ENCODE measurements around the gene ACIN1.

Gene ACIN1

GRCh38 chr14:23033251-23033727 lies 61.6 kb downstream of the ACIN1 start:
- Histone ChIP-seq H3K4me1 (ENCODE audit: control insufficient read depth, low read depth, low read length) (peaks cover 2% of the 10 kb centered on the region), H4K5ac (ENCODE audit: low read length) (no peak overlapping the region), H3K23ac (ENCODE audit: low read length) (no peak overlapping the region), H3K4ac (ENCODE audit: low read depth, low read length) (no peak overlapping the region), H3K18ac (ENCODE audit: low read length) (no peak overlapping the region), H3K27ac (ENCODE audit: low read depth, low read length) (no peak overlapping the region), H3K4me3 (ENCODE audit: low read length) (no peak overlapping the region), H3K79me2 (ENCODE audit: control insufficient read depth, insufficient read depth, low read length) (peaks cover 26% of the 10 kb centered on the region), H2AK5ac (ENCODE audit: low read length) (no peak overlapping the region), H3K56ac (ENCODE audit: low read length) (peak overlapping the region; percentile 98), H3K27me3 (ENCODE audit: insufficient read depth, low read length, poor library complexity) (no peaks in the 10 kb centered on the region), H2BK120ac (ENCODE audit: low read depth, low read length) (no peak overlapping the region), H3K4me2 (ENCODE audit: low read length) (peak overlapping the region; percentile 96), H2BK15ac (replicated peaks; ENCODE audit: low read depth) (no peak overlapping the region), H4K8ac (ENCODE audit: low read depth, low read length) (no peak overlapping the region), H3K79me1 (ENCODE audit: low read length) (peaks cover 14% of the 10 kb centered on the region), H2BK5ac (ENCODE audit: low read length) (no peak overlapping the region), H3K9ac (ENCODE audit: low read length) (peak overlapping the region; percentile 99), H3K36me3 (ENCODE audit: control insufficient read depth, insufficient read depth, low read length) (peaks cover 10% of the 10 kb centered on the region)
- DNase-seq = no peak
- no CpG with 5 or more reads among the region's 10 CpGs for WGBS (ENCODE audit: extremely low coverage, insufficient coverage, low lambda C conversion rate)

DNA sequence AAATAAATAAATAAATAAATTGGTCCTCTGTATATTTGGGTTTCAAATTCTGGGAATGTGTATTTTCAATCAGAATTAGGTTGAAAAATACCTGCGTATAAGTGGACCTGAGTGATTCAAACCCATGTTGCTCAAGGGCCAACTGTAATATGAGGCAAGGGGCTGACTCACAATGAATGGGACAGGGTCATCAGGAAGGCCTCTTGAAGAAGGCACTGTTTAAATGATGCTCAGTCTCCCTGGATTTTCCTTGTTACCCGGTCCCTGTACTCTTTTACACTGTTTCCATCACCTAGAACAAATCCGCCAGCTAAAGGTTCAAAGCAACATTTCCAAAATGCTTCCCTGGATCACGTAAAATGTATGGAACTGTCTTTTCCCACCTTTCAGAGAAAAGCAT lies 64.0 kb downstream of the ACIN1 start:
- Histone ChIP-seq H3K4ac (ENCODE audit: low read depth, low read length) (no peak overlapping the region), H3K79me2 (ENCODE audit: control insufficient read depth, insufficient read depth, low read length) (peaks cover 28% of the 10 kb centered on the region), H3K18ac (ENCODE audit: low read length) (no peak overlapping the region), H2BK120ac (ENCODE audit: low read depth, low read length) (no peak overlapping the region), H4K5ac (ENCODE audit: low read length) (no peak overlapping the region), H3K27me3 (ENCODE audit: insufficient read depth, low read length, poor library complexity) (no peaks in the 10 kb centered on the region), H3K4me2 (ENCODE audit: low read length) (no peak overlapping the region), H3K79me1 (ENCODE audit: low read length) (peaks cover 14% of the 10 kb centered on the region), H2BK5ac (ENCODE audit: low read length) (no peak overlapping the region), H4K8ac (ENCODE audit: low read depth, low read length) (no peak overlapping the region), H3K4me1 (ENCODE audit: control insufficient read depth, low read depth, low read length) (peaks cover 4% of the 10 kb centered on the region), H3K27ac (ENCODE audit: low read depth, low read length) (no peak overlapping the region), H3K9ac (ENCODE audit: low read length) (no peak overlapping the region), H3K23ac (ENCODE audit: low read length) (no peak overlapping the region), H3K36me3 (ENCODE audit: control insufficient read depth, insufficient read depth, low read length) (peaks cover 11% of the 10 kb centered on the region), H2BK15ac (replicated peaks; ENCODE audit: low read depth) (no peak overlapping the region), H3K4me3 (ENCODE audit: low read length) (no peak overlapping the region), H2AK5ac (ENCODE audit: low read length) (no peak overlapping the region), H3K56ac (ENCODE audit: low read length) (no peak overlapping the region)
- no peak for DNase-seq
- no CpG with 5 or more reads among the region's 4 CpGs for WGBS (ENCODE audit: extremely low coverage, insufficient coverage, low lambda C conversion rate)

- H3K4ac ChIP-seq (ENCODE audit: low read depth, low read length) = no peak overlapping the region
- H4K5ac ChIP-seq (ENCODE audit: low read length) = no peak overlapping the region
- H3K4me1 ChIP-seq (ENCODE audit: control insufficient read depth, low read depth, low read length) = peaks cover 15% of the 10 kb centered on the region
- peaks cover 12% of the 10 kb centered on the region for H3K36me3 ChIP-seq (ENCODE audit: control insufficient read depth, insufficient read depth, low read length)
- H2BK5ac ChIP-seq (ENCODE audit: low read length) = no peak overlapping the region
- H2BK15ac ChIP-seq (replicated peaks; ENCODE audit: low read depth) = no peak overlapping the region
- H2AK5ac ChIP-seq (ENCODE audit: low read length) = no peak overlapping the region
- no peak overlapping the region for H3K23ac ChIP-seq (ENCODE audit: low read length)
- H3K9ac ChIP-seq (ENCODE audit: low read length) = no peak overlapping the region
- no peak overlapping the region for H2BK120ac ChIP-seq (ENCODE audit: low read depth, low read length)
- no peak overlapping the region for H3K4me3 ChIP-seq (ENCODE audit: low read length)
- H4K8ac ChIP-seq (ENCODE audit: low read depth, low read length) = no peak overlapping the region
- peaks cover 20% of the 10 kb centered on the region for H3K79me2 ChIP-seq (ENCODE audit: control insufficient read depth, insufficient read depth, low read length)
- H3K4me2 ChIP-seq (ENCODE audit: low read length) = no peak overlapping the region
- H3K56ac ChIP-seq (ENCODE audit: low read length) = no peak overlapping the region
- WGBS (ENCODE audit: extremely low coverage, insufficient coverage, low lambda C conversion rate) = no CpG with 5 or more reads among the region's 2 CpGs
- no peak overlapping the region for H3K27ac ChIP-seq (ENCODE audit: low read depth, low read length)
- peaks cover 15% of the 10 kb centered on the region for H3K79me1 ChIP-seq (ENCODE audit: low read length)
- no peaks in the 10 kb centered on the region for H3K27me3 ChIP-seq (ENCODE audit: insufficient read depth, low read length, poor library complexity)
- DNase-seq = no peak
- H3K18ac ChIP-seq (ENCODE audit: low read length) = no peak overlapping the region
Measured at GRCh38 chr14:23028799-23029198, 66.1 kb downstream of the ACIN1 start.

GRCh38 chr14:23025151-23025814 lies 69.7 kb downstream of the ACIN1 start:
- Histone ChIP-seq H3K56ac (ENCODE audit: low read length) (peak overlapping the region; percentile 34), H3K79me1 (ENCODE audit: low read length) (peaks cover 5% of the 10 kb centered on the region), H3K27me3 (ENCODE audit: insufficient read depth, low read length, poor library complexity) (no peaks in the 10 kb centered on the region), H3K9ac (ENCODE audit: low read length) (no peak overlapping the region), H4K5ac (ENCODE audit: low read length) (no peak overlapping the region), H3K4me3 (ENCODE audit: low read length) (no peak overlapping the region), H2BK120ac (ENCODE audit: low read depth, low read length) (no peak overlapping the region), H3K79me2 (ENCODE audit: control insufficient read depth, insufficient read depth, low read length) (peaks cover 9% of the 10 kb centered on the region), H3K23ac (ENCODE audit: low read length) (no peak overlapping the region), H4K8ac (ENCODE audit: low read depth, low read length) (no peak overlapping the region), H3K36me3 (ENCODE audit: control insufficient read depth, insufficient read depth, low read length) (peaks cover 7% of the 10 kb centered on the region), H2BK5ac (ENCODE audit: low read length) (no peak overlapping the region), H3K18ac (ENCODE audit: low read length) (no peak overlapping the region), H2BK15ac (replicated peaks; ENCODE audit: low read depth) (no peak overlapping the region), H3K4me1 (ENCODE audit: control insufficient read depth, low read depth, low read length) (peaks cover 32% of the 10 kb centered on the region), H3K4ac (ENCODE audit: low read depth, low read length) (no peak overlapping the region), H3K27ac (ENCODE audit: low read depth, low read length) (peak overlapping the region; percentile 10), H2AK5ac (ENCODE audit: low read length) (no peak overlapping the region), H3K4me2 (ENCODE audit: low read length) (no peak overlapping the region)
- no CpG with 5 or more reads among the region's 4 CpGs for WGBS (ENCODE audit: extremely low coverage, insufficient coverage, low lambda C conversion rate)
- DNase-seq = peak; percentile 59

- H3K4me1 ChIP-seq (ENCODE audit: control insufficient read depth, low read depth, low read length) = peaks cover 32% of the 10 kb centered on the region
- H3K4ac ChIP-seq (ENCODE audit: low read depth, low read length) = no peak overlapping the region
- H3K18ac ChIP-seq (ENCODE audit: low read length) = no peak overlapping the region
- no peak overlapping the region for H3K4me2 ChIP-seq (ENCODE audit: low read length)
- H3K4me3 ChIP-seq (ENCODE audit: low read length) = no peak overlapping the region
- H4K5ac ChIP-seq (ENCODE audit: low read length) = no peak overlapping the region
- H3K79me2 ChIP-seq (ENCODE audit: control insufficient read depth, insufficient read depth, low read length) = peaks cover 9% of the 10 kb centered on the region
- H3K36me3 ChIP-seq (ENCODE audit: control insufficient read depth, insufficient read depth, low read length) = peaks cover 7% of the 10 kb centered on the region
- peak overlapping the region; percentile 10 for H3K27ac ChIP-seq (ENCODE audit: low read depth, low read length)
- H4K8ac ChIP-seq (ENCODE audit: low read depth, low read length) = no peak overlapping the region
- H3K27me3 ChIP-seq (ENCODE audit: insufficient read depth, low read length, poor library complexity) = no peaks in the 10 kb centered on the region
- no peak for DNase-seq
- H3K9ac ChIP-seq (ENCODE audit: low read length) = no peak overlapping the region
- no peak overlapping the region for H2BK5ac ChIP-seq (ENCODE audit: low read length)
- no peak overlapping the region for H2AK5ac ChIP-seq (ENCODE audit: low read length)
- no peak overlapping the region for H2BK120ac ChIP-seq (ENCODE audit: low read depth, low read length)
- WGBS (ENCODE audit: extremely low coverage, insufficient coverage, low lambda C conversion rate) = no CpG with 5 or more reads among the region's 7 CpGs
- H3K79me1 ChIP-seq (ENCODE audit: low read length) = peaks cover 5% of the 10 kb centered on the region
- H2BK15ac ChIP-seq (replicated peaks; ENCODE audit: low read depth) = no peak overlapping the region
- peak overlapping the region; percentile 38 for H3K56ac ChIP-seq (ENCODE audit: low read length)
- no peak overlapping the region for H3K23ac ChIP-seq (ENCODE audit: low read length)
Measured at GRCh38 chr14:23024612-23025075, 70.3 kb downstream of the ACIN1 start.

- Histone ChIP-seq H3K4me2 (ENCODE audit: low read length) (no peak overlapping the region), H3K56ac (ENCODE audit: low read length) (peak overlapping the region; percentile 56), H3K27me3 (ENCODE audit: insufficient read depth, low read length, poor library complexity) (no peaks in the 10 kb centered on the region), H3K23ac (ENCODE audit: low read length) (no peak overlapping the region), H2AK5ac (ENCODE audit: low read length) (peak overlapping the region; percentile 90), H3K79me2 (ENCODE audit: control insufficient read depth, insufficient read depth, low read length) (peaks cover 5% of the 10 kb centered on the region), H3K9ac (ENCODE audit: low read length) (no peak overlapping the region), H3K79me1 (ENCODE audit: low read length) (peaks cover 5% of the 10 kb centered on the region), H4K5ac (ENCODE audit: low read length) (peak overlapping the region; percentile 59), H4K8ac (ENCODE audit: low read depth, low read length) (no peak overlapping the region), H3K27ac (ENCODE audit: low read depth, low read length) (peak overlapping the region; percentile 62), H2BK120ac (ENCODE audit: low read depth, low read length) (no peak overlapping the region), H2BK15ac (replicated peaks; ENCODE audit: low read depth) (no peak overlapping the region), H3K4me1 (ENCODE audit: control insufficient read depth, low read depth, low read length) (peaks cover 32% of the 10 kb centered on the region), H3K18ac (ENCODE audit: low read length) (no peak overlapping the region), H3K4ac (ENCODE audit: low read depth, low read length) (no peak overlapping the region), H3K36me3 (ENCODE audit: control insufficient read depth, insufficient read depth, low read length) (peaks cover 4% of the 10 kb centered on the region), H3K4me3 (ENCODE audit: low read length) (no peak overlapping the region), H2BK5ac (ENCODE audit: low read length) (peak overlapping the region; percentile 8)
- no CpG with 5 or more reads among the region's 2 CpGs for WGBS (ENCODE audit: extremely low coverage, insufficient coverage, low lambda C conversion rate)
- no peak for DNase-seq
Measured at GRCh38 chr14:23023795-23024152, 71.2 kb downstream of the ACIN1 start.

Data from mesendoderm (in vitro differentiated cells).